Panc1 (cell line): ENCODE results near the gene IRF2.

Experiments
- POLR2AphosphoS5 ChIP-seq: IDR thresholded peaks from 2 replicates; pipeline ENCODE4 v1.6.1; 2012; ENCODE audit warnings: mild to moderate bottlenecking, low read depth, low read length, moderate library complexity
- TF ChIP-seq, protein P1 (sequence below), 2 experiments: IDR thresholded peaks; 2 replicates each; pipeline ENCODE4 v1.6.1; 2011 to 2012; ENCODE audit warnings: low read depth in 2 of 2, control low read depth in 1 of 2, low read length in 1 of 2, mild to moderate bottlenecking in 1 of 2, moderate library complexity in 1 of 2; ENCODE audit not compliant: insufficient read depth in 1 of 2

DNA sequence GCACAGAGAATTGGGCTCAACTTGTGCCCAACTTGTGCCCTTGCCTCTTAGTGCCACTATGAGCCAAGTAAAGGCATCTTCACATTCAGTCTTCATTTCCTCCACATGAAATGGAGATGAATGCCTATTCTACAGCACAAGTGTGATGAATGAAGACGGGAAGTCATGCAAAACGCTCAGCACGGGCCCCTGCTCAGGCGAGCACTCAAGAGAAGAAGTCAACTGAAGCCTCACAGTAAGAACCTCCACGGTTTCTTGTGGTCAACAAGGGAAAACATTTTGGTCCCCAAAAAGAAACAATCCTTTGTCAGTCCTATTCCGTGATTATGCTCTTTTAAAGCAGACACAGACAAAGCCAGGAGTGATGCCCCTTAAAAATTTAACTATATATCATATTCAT, 87.0 kb downstream of the IRF2 start:
- no peak for TF ChIP-seq POLR2AphosphoS5
- TF ChIP-seq, protein P1, sequence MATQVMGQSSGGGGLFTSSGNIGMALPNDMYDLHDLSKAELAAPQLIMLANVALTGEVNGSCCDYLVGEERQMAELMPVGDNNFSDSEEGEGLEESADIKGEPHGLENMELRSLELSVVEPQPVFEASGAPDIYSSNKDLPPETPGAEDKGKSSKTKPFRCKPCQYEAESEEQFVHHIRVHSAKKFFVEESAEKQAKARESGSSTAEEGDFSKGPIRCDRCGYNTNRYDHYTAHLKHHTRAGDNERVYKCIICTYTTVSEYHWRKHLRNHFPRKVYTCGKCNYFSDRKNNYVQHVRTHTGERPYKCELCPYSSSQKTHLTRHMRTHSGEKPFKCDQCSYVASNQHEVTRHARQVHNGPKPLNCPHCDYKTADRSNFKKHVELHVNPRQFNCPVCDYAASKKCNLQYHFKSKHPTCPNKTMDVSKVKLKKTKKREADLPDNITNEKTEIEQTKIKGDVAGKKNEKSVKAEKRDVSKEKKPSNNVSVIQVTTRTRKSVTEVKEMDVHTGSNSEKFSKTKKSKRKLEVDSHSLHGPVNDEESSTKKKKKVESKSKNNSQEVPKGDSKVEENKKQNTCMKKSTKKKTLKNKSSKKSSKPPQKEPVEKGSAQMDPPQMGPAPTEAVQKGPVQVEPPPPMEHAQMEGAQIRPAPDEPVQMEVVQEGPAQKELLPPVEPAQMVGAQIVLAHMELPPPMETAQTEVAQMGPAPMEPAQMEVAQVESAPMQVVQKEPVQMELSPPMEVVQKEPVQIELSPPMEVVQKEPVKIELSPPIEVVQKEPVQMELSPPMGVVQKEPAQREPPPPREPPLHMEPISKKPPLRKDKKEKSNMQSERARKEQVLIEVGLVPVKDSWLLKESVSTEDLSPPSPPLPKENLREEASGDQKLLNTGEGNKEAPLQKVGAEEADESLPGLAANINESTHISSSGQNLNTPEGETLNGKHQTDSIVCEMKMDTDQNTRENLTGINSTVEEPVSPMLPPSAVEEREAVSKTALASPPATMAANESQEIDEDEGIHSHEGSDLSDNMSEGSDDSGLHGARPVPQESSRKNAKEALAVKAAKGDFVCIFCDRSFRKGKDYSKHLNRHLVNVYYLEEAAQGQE (IDR thresholded peaks at IDR 0.05; ENCODE audit: insufficient read depth in 1 of 2, low read depth in 2 of 2, low read length in 1 of 2): no peak
